HG03159 (cell line): ENCODE data around the gene ZNF331.
A peak's percentile ranks its signal among the peaks of the same experiment; 100 is the strongest.
"Not testable (repeated sequence)": the region's sequence is repeated elsewhere in the genome, so short reads cannot be mapped to it uniquely, and the experiment has no call there.

Source experiments
- ATAC-seq: cut with Tn5 transposase; IDR thresholded peaks from one replicate; pipeline ENCODE4 v1.9.1; 2021; ENCODE audit warnings: mild to moderate bottlenecking, moderate library complexity; ENCODE audit not compliant: unreplicated experiment

ZNF331 gene

DNA sequence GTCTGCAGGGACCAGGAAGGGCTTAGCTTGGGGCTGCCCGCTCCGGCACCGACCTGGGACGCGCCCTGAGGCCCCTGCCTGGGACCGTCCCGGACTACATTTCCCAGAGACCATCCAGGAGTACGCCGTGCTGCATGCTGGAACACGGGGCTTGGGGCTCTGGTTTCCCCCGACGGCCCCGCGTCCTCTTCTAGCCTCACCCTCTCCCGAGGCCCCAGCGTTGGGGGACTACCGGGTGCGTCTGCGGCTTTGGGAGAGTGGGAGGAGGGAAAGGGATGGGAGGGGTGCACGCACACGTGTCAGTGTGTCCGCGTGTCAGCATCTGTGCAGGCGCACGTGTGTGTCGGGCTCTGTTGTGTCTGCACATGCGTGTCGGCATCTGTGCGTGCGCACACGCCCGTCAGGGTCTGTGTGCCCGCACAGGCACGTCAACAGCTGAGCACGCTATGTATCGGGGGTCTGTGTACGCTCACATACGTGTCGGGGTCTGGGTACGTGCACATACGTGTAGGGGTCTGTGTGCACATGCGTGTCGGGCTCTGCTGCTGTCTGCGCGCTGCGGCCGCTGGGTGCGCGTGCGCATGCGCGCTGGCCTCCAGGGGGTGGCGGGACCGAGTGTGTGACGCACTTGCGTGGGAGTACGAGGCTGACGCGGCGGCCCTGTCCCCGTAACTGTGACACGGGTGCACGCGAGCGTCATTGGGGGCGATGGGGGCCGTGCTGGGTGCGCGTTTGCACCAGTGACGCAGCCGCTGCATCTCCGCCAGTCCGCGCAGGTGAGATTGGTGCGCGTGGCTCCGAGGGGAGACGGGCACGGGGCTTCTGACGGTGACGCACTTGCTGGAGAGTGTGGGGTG, at the start of gene ZNF331:
Gene ZNF331, plus strand, starts transcription at position 625 of the 857 bp plus-strand sequence. CDS start 31,232 bp downstream, outside the sequence.
- ATAC-seq: peak; percentile 73

DNA sequence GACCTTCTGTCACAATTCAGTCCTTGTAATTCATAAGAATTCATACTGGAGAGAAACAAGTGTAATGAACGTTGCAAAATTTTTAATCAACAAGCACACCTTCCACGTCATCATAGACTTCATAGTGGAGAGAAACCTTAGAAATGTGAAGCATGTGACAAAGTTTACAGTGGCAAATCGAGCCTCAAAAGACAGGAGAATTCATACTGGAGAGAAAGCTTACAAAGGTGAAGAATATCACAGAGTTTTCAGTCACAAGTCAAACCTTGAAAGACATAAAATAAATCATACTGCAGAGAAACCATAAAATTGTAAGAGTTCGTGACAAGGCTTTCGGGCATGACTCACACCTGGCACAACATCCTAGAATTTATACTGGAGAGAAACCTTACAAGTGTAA, 45.8 kb upstream of the ZNF331 start:
- no peak for ATAC-seq

DNA sequence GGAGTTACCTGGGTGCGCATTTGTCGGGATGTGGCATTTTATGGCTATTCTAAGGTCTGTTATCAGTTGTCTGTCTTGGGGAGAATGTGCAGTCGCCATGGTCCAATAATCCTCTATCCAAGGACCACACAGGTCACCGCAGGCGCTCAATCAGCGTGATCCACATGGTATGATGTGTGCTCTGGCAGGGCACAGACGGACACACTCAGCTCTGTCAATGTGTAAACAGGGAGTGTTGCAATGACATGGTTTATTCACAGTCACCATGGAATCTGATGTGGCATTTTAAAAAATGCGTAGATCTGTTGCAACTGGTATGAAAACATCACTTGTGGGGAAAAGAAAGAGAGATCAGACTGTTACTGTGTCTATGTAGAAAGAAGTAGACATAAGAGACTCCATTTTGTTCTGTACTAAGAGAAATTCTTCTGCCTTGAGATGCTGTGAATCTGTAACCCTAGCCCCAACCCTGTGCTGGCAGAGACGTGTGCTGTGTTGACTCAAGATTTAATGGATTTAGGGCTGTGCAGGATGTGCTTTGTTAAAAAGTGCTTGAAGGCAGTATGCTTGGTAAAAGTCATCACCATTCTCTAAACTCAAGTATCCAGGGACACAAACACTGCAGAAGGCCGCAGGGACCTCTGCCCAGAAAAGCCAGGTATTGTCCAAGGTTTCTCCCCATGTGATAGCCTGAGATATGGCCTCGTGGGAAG, 40.5 kb upstream of the ZNF331 start:
- not testable (repeated sequence) for ATAC-seq

DNA sequence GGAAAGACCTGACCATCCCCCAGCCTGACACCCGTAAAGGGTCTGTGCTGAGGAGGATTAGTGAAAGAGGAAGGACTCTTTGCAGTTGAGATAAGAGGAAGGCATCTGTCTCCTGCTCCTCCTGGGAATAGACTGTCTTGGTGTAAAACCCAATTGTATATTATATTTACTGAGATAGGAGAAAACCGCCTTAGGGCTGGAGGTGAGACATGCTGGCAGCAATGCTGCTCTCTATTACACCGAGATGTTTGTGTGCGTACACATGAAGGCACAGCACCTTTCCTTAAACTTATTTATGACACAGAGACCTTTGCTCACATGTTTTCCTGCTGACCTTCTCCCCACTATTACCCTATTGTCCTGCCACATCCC, 39.9 kb upstream of the ZNF331 start:
- ATAC-seq: not testable (repeated sequence)

DNA sequence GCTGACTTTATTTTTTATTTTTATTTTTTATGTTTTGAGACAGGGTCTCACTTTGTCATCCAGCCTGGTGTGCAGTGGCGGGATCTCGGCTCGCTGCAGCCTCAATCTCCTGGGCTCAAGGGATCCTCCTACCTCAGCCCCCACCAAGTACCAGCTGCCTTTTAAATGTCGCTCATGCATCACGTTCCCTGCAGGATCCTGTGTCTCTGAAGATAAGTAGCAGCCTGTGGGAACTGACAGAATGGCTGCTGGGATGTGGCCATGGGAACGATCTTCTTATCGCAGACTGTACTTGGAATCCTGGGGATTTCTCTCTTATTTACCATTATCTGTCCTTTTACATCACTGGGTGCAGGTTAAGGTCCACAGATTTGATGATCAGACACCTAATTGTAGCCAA, 34.8 kb upstream of the ZNF331 start:
- ATAC-seq: not testable (repeated sequence)

DNA sequence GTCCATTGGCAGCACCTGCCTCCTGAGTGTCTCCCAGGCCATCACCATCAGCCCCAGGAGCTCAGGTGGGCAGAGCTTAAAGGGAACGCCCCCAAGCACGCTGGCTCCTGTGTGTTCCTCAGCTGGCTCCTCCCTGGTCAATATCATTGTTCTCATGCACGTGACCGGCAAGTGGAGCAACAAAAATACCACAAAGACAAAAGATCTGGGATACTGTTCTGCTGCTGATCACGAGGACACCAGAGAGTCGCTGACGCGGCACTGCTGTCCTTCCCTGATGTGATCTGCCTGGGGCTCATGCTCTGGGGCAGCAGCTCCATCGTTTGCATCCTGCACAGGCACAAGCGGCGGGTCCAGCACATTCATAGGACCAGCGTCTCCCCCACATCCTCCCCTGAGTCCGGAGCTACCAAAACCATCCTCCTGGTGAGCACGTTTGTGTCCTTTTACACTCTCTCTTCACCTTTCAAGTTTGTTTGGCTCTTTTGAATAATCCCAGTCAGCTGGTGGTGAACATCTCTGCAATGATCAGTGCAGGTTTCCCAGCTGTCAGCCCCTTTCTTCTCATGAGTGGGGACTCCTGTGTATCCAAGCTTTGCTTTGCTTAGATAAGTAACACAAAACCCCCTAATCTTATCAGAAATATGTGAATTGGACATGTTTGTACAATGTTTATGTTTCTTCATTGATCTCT, 34.1 kb upstream of the ZNF331 start:
- ATAC-seq: not testable (repeated sequence)

DNA sequence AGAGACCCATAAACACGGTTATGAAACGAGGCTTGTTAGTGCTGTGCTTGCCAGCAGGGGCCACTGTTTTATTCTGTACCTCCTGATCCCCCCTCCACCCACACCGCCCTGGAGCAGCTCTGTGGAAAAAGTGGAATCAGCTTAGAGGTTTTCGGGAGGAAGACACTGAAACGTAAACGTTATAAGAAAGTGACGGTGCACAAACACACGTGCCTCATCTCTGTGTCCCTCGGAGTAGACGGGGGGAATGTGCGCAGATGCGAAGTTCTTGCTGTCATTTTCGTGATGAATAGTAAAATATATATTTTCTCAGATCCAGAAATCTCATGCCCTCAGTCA, 33.6 kb upstream of the ZNF331 start:
- not testable (repeated sequence) for ATAC-seq

DNA sequence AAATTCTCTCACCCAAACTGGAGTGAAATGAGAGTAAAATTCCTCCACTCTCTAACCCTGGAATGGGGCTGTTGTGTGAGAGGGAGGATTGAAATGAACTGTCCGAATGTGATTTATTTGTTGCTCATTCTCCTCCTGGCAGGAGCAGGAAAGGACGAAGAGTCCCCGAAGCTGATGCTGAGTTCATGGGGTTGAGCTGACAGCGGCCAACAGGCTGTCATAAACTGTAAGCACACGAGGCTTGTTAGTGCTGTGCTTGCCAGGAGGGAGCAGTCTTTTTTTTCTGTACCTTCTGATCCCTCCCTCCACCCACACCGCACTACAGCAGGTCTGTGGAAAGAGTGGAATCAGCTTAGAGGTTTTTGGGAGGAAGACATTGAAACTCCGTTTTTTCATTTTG, 33.1 kb upstream of the ZNF331 start:
- no peak for ATAC-seq

DNA sequence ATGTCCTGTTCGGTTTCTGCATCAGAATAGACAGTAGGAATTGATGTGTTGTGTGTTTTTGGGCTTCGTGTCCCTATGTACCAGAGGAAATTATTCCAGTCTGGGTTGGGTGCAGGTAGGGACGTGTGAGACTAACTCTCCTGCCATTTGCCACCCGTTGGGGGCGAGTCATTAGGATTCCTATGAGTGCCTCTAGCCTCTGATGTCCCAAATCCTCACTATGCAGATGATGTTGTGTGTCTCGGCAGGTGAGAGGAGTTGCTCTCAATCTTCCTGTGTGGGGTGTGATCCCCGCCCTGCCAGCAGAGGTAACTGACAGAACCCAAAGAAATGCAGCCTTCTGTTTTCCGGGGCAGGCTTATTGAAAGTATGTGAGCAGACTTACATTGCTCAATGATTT, 31.2 kb upstream of the ZNF331 start:
- no peak for ATAC-seq

DNA sequence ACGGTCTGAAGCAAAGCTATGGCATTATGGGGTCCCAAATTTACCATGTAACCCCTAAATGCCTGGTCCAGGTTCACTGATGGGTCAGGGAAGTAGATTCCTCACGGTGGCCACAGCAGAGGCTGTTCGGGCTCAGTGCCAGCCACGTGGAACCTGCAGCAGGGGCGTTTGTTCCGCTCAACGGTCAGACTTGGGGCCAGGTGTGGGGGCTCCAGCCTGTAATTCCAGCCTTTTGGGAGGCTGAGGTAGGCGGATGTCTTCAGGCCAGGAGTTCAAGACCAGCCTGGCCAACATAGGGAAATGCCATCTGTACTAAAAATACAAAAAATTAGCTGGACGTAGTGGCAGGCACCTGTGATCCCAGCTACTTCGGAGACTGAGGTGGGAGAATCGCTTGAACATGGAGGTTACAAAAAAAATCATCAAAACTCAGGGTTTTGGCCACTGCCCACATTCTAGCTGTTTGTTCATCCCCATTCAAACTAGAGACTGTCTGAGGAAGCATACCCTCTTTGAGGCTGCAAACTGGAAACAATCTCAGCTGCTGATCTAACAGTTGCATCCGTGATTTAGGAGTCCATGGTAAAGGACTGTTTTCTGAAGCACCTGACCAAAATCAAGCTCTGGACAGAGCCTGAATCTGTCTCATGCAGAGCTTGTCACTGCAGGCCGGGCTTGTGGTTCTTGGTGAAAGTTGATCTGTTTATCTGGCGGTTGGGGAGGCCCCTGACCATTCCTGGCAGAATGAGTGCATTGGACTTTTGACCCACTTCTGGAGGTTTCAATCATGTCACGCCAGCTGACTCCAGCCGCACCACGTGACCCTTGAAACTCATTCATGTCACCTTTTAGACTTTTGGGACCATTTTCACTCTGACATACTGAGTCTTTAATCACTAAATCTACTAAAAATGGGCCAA, 30.2 kb upstream of the ZNF331 start:
- no peak for ATAC-seq

DNA sequence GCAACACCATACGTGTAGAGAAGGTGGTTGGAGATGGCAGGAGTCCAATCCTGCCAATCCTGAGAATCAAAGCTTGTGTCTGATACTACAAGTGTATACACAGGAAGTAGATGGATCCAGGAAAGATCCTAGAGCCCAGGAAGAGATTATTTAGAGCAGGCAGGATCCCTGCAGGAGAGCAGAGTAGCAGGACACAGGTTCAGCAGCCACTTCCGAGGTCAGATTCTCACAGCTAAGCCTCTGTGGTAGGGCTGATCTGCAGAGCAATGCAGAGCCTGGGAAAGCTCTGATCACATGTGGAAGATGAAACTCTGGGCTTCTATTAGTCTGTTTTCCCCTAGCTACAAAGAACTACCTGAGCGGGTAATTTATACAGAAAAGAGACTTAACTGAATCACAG, 28.5 kb upstream of the ZNF331 start:
- ATAC-seq: no peak

DNA sequence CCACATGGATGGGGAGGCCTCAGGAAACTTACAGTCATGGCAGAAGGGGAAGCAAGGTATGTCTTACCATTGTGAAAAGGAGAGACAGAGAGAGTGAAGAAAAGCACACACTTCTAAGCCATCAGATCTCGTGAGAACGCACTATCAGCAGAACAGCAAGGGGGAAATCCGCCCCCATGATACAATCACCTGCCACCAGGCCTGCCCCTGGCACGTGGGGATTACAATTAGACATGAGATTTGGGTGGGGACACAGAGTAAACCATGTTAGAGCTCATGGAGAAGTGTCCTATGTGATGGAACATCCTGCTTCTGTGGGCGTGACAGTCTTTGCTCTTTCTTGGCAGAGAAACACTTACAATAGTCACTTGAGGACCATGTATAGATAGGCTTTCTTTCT, 28.1 kb upstream of the ZNF331 start:
- ATAC-seq: no peak

DNA sequence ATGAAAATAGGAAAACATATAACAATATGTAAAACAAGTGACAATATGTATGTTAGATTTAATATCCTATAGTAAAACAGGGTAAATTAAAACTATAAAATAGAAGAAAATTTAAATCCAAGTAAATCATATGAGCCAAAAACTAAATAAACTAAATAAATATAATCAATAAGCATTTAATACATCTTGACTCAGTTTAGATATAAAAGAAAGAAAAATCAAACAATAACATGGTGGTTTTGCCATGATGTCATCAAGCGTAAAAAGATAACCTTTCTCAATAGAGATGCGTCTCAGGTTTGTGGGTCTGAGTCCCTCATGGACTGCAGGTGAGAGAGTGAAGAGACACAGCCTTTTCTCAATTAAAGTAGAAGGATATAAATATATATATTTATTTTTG, 26.6 kb upstream of the ZNF331 start:
- no peak for ATAC-seq

DNA sequence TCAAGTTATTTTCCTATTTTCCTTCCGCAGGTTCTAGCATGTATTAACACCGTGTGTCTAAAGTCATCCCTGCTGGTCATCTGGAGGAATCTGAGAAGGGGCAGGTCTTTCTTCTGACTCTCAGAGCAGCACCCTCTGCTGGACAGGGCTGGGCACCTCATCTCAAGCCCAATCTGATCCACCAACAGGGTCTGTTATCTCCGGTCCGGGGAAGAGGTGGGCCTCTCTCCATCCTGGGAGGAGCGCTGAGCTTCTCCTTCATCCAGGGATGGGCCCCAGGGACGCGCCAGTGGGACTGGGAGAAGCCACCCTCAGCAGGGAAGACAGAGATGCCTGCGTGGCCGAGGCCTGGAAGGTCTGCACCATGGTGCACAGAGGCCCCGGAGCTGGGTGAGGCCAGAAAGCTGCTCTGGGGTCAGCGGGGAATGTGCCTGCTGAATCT, 26.0 kb upstream of the ZNF331 start:
- ATAC-seq: no peak

DNA sequence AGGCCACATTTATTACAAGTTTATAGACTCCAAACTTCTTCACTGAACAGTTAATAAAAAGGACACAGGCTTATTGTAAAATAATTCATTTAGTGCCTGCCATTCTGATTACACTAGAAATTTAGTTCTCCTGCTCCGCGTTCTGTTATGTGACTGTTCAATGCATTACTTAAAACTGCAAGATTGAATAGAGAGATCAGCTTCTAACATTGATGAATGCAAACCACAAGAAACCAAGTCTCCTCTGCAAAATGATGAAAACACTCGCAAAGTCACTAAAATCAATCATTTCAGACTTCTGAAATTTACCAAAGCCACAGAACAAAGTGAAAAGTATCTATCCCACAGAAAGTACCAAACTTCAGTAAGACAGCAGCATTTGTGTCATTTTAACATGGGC, 22.9 kb upstream of the ZNF331 start:
- ATAC-seq: not testable (repeated sequence)

DNA sequence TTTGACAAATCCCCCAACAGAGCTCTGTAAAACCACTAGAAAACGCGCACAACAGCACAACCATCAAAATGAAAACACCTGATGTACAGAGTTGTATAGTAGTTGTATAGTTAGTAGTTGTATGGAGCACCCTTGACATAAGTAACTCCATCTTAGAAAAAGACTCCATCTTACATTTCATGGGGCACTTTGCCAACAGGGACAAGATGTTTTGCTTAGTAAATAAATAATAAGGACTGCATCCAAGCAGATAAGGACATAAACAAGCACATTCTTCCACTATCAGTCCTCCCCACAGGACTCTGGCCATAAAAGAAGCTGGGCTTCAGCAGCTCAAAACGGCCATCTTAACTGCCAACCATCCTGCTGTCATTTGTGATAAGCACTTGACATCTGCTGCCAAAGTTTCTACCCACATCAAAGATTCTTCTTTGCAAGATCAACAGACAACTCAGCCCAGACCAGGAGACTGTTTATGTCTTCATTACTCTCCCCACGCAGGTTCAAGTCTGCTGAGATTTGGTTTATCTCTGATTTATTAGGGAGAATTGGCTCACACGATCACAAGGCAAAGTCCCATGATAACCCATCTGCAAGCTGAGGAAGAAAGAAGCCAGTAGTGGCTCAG, 20.7 kb upstream of the ZNF331 start:
- ATAC-seq: no peak

DNA sequence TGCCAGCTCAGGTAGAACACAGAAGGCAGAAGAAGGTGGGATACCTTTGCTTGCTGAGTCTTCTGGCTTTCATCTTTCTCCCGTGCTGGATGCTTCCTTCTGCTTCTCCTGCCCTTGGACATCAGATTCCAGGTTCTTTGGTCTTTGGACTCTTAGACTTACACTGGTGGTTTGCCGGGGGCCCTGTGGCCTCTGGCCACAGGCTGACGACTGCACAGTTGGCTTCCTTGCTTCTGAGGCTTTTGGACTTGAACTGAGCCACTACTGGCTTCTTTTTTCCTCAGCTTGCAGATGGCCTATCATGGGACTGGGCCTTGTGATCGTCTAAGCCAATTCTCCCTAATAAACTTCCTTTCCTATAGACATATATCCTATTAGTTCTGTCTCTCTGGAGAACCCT, 19.8 kb upstream of the ZNF331 start:
- no peak for ATAC-seq

DNA sequence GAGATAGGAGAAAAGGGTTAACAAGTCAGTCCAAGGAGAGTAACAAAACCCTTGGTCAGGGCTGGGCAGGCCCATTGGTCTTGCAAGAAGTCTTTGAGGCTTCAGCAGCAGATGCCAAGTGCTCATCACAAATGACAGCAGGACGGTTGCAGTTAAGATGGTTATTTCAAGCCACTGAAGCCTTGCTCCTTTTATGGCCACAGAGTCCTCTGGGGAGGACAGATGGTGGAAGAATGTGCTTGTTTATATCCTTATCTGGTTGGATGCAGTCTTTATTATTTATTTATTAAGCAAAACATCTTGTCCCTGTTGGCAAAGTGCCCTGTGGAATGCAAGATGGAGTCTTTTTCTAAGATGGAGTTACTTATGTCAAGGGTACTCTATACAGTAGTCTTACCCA, 19.2 kb upstream of the ZNF331 start:
- no peak for ATAC-seq

DNA sequence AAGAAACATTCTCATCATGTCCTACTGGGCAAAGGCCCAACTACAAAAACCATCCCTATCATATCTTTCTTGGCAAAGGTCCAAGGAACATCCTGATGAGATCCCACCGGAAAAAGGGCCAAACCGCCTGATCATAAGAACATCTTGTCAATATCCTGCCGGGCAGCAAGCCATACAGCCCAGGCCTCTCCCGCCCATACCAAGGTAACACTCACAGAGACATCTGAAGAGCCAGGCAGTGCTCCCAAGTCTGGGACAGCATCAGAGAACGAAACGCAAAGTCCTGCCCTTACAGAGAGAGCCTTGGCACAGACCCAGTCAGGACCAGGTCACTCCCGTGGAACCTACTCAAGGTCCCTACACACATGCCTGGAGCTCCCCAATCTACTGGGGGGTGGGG, 18.5 kb upstream of the ZNF331 start:
- ATAC-seq: no peak

DNA sequence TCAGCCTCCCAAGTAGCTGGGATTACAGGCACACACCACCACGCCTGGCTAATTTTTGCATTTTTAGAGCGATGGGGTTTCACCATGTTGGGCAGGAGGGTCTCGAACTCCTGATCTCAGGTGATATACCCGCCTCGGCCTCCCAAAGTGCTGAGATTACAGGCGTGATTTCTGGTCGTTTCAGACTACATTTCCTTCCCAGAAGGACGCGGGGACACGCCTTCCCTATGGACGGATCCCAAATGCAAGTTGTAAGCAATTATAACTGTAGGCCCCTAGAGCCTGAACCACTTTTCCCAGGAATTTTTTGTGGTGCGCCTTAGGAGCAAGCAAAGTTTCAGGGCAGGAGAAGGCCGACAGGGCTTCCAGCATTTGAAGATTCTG, 17.8 kb upstream of the ZNF331 start:
- ATAC-seq: no peak
